HepG2 (cell line): ENCODE results near the gene JPT1. TPM values are rescaled to one million over a fixed set of nuclear protein-coding genes. Genes with fewer than 3 reads are reported as not detected.

Experiments
- AKNA ChIP-seq: sonication (generic); formaldehyde crosslinking; IDR thresholded peaks from 2 replicates; pipeline ENCODE4 v1.4.0; 2020; ENCODE audit warnings: missing genetic modification reagents, borderline replicate concordance
- CSRNP1 ChIP-seq: sonication (generic); formaldehyde crosslinking; IDR thresholded peaks from 2 replicates; pipeline ENCODE4 v1.8.1; 2023; ENCODE audit warnings: mild to moderate bottlenecking, missing genetic modification reagents
- ELF3 ChIP-seq: IDR thresholded peaks from 2 replicates; pipeline ENCODE4 v1.6.1; 2016; ENCODE audit warnings: missing genetic modification reagents, missing compliant biosample characterization
- FOSL1 ChIP-seq: sonication (generic); formaldehyde crosslinking; IDR thresholded peaks from 2 replicates; pipeline ENCODE4 v1.9.0; 2021; ENCODE audit warnings: missing genetic modification reagents, borderline replicate concordance
- MBD4 ChIP-seq: IDR thresholded peaks from 2 replicates; pipeline ENCODE4 v1.6.1; 2012; ENCODE audit warnings: low read length, inconsistent platforms, borderline replicate concordance
- MED8 ChIP-seq: sonication (generic); formaldehyde crosslinking; IDR thresholded peaks from 2 replicates; pipeline ENCODE4 v1.8.1; 2023; ENCODE audit warnings: mild to moderate bottlenecking, missing genetic modification reagents; ENCODE audit not compliant: insufficient replicate concordance
- MEIS2 ChIP-seq: sonication (generic); formaldehyde crosslinking; IDR thresholded peaks from 2 replicates; pipeline ENCODE4 v1.9.0; 2021; ENCODE audit warnings: mild to moderate bottlenecking, missing genetic modification reagents
- MTA1 ChIP-seq: sonication (generic); formaldehyde crosslinking; IDR thresholded peaks from 2 replicates; pipeline ENCODE4 v1.4.0; 2020; ENCODE audit warnings: missing genetic modification reagents, mild to moderate bottlenecking, borderline replicate concordance
- NFATC3 ChIP-seq: sonication (generic); formaldehyde crosslinking; IDR thresholded peaks from 2 replicates; pipeline ENCODE4 v1.5.1; 2020; ENCODE audit warnings: mild to moderate bottlenecking, missing genetic modification reagents
- SETDB1 ChIP-seq: sonication (generic); formaldehyde crosslinking; IDR thresholded peaks from 2 replicates; pipeline ENCODE4 v1.5.1; 2020; ENCODE audit warnings: missing genetic modification reagents, mild to moderate bottlenecking, borderline replicate concordance
- SIX4 ChIP-seq: sonication (generic); formaldehyde crosslinking; IDR thresholded peaks from 2 replicates; pipeline ENCODE4 v1.4.0; 2020; ENCODE audit warnings: missing genetic modification reagents
- SKI ChIP-seq: fragments of 450-650 bp; IDR thresholded peaks from one replicate; pipeline ENCODE4 v1.6.1; 2018; ENCODE audit warnings: mild to moderate bottlenecking; ENCODE audit not compliant: partially characterized antibody
- SOX13 ChIP-seq, 3 experiments: fragments of 450-650 bp in 1 of 3; sonication (generic) in 1 of 3; formaldehyde crosslinking in 1 of 3; IDR thresholded peaks in 2 of 3; conservative IDR thresholded peaks in 1 of 3; 2 replicates each; pipeline versions ENCODE4 v1.5.0 to v1.6.1; 2016 to 2020; ENCODE audit warnings: antibody characterized with exemption in 1 of 3, mild to moderate bottlenecking in 1 of 3, missing compliant biosample characterization in 1 of 3, missing genetic modification reagents in 1 of 3, moderate library complexity in 1 of 3
- ZFX ChIP-seq: sonication (generic); formaldehyde crosslinking; IDR thresholded peaks from 2 replicates; pipeline ENCODE4 v1.4.0; 2020; ENCODE audit warnings: mild to moderate bottlenecking, low read depth, missing genetic modification reagents, moderate library complexity
- ZNF354B ChIP-seq: sonication (generic); formaldehyde crosslinking; IDR thresholded peaks from 2 replicates; pipeline ENCODE4 v1.8.0; 2022; ENCODE audit warnings: mild to moderate bottlenecking, missing genetic modification reagents
- ZNF556 ChIP-seq: sonication (generic); formaldehyde crosslinking; IDR thresholded peaks from 2 replicates; pipeline ENCODE4 v1.4.0; 2020; ENCODE audit warnings: mild to moderate bottlenecking, missing genetic modification reagents, borderline replicate concordance
- ZNF652 ChIP-seq: IDR thresholded peaks from 2 replicates; pipeline ENCODE4 v1.6.1; 2016; ENCODE audit warnings: low read depth, borderline replicate concordance
- ZNF749 ChIP-seq: sonication (generic); formaldehyde crosslinking; IDR thresholded peaks from 2 replicates; pipeline ENCODE4 v1.8.0; 2022; ENCODE audit warnings: mild to moderate bottlenecking, missing genetic modification reagents, moderate library complexity, borderline replicate concordance
- ZNF784 ChIP-seq: sonication (generic); formaldehyde crosslinking; IDR thresholded peaks from 2 replicates; pipeline ENCODE4 v1.5.1; 2020; ENCODE audit warnings: missing genetic modification reagents, mild to moderate bottlenecking, borderline replicate concordance
- ZNF788 ChIP-seq: sonication (generic); formaldehyde crosslinking; IDR thresholded peaks from 2 replicates; pipeline ENCODE4 v1.5.0; 2020; ENCODE audit warnings: mild to moderate bottlenecking, missing genetic modification reagents, borderline replicate concordance
- ZSCAN20 ChIP-seq: sonication (generic); formaldehyde crosslinking; IDR thresholded peaks from 2 replicates; pipeline ENCODE4 v1.4.0; 2020; ENCODE audit warnings: missing genetic modification reagents, mild to moderate bottlenecking, borderline replicate concordance
- polyA plus RNA-seq, 8 experiments: library from polyadenylated mRNA; depleted of rRNA in 3 of 8; stranded (reverse) in 7 of 8; unstranded in 1 of 8; fragments of >200 nt; fragmentation: Illumina TruSeq in 4 of 8; extraction: Trizol in 4 of 8; gene quantifications; 2 replicates each; pipeline versions ENCODE4 v1.2.1 to v1.2.3, GENCODE V29; 2011 to 2016; ENCODE audit warnings: low read depth in 4 of 8, missing spikeins in 1 of 8, mixed read lengths in 1 of 8; ENCODE audit not compliant: insufficient read depth in 1 of 8
- total RNA-seq, 5 experiments: library from RNA; depleted of rRNA; stranded (reverse); fragments of >200 nt; fragmentation: Illumina TruSeq; extraction: Trizol; gene quantifications; 2 replicates each; pipeline ENCODE4 v1.2.3, GENCODE V29; 2016; ENCODE audit warnings: low read depth in 1 of 5

Gene JPT1
- total and polyA plus RNA-seq, 2 of the 13 experiments (the other 11 are each of a cell fraction or from before 2014, with no cell fraction given): 43.3 to 256 TPM

- TF ChIP-seq ZNF749 (CRISPR knock-in tag): no peak
- no peak for TF ChIP-seq ZNF354B (CRISPR knock-in tag)
- no peak for TF ChIP-seq ZNF652 (CRISPR knock-in tag)
- TF ChIP-seq SKI: peak; percentile 12
- 0 out of 2 replicates have a peak, but pooled peaks have one; percentile 50 for TF ChIP-seq MEIS2 (CRISPR knock-in tag)
- no peak for TF ChIP-seq FOSL1 (CRISPR knock-in tag)
- TF ChIP-seq ZFX (CRISPR knock-in tag): peak; percentile 50; the same call in 1 of the 2 replicates
- TF ChIP-seq ELF3 (CRISPR knock-in tag): peak; percentile 91; the same call in 1 of the 2 replicates
- TF ChIP-seq ZNF556 (CRISPR knock-in tag): peak; percentile 68; the same call in 1 of the 2 replicates
- TF ChIP-seq ZNF784: no peak
- peak; percentile 60; the same call in 1 of the 2 replicates for TF ChIP-seq ZNF788 (CRISPR knock-in tag)
- TF ChIP-seq CSRNP1 (CRISPR knock-in tag): no peak; the same call in 1 of the 2 replicates
- TF ChIP-seq MTA1: 0 out of 2 replicates have a peak, but pooled peaks have one; percentile 22
- TF ChIP-seq SOX13 (IDR thresholded peaks at IDR 0.05): no peak
- 0 out of 4 replicates have a peak, but pooled peaks of 1 of the 2 experiments have one; percentile 17 for TF ChIP-seq SOX13 (CRISPR knock-in tag; conservative IDR thresholded peaks at IDR 0.05 in 1 of 2, IDR thresholded peaks at IDR 0.05 in 1 of 2)
- TF ChIP-seq ZSCAN20 (CRISPR knock-in tag): no peak
- TF ChIP-seq MED8 (CRISPR knock-in tag): no peak
- no peak for TF ChIP-seq SETDB1 (CRISPR knock-in tag)
- TF ChIP-seq AKNA: no peak
- no peak for TF ChIP-seq SIX4
- no peak for TF ChIP-seq NFATC3 (CRISPR knock-in tag)
- TF ChIP-seq MBD4: no peak
Measured at GRCh38 chr17:75113798-75114551, 40.3 kb downstream of the JPT1 start (continued).
